ENCODE results near the gene ARSJ.

ARSJ gene

GRCh38 chr4:113869743-113870375, 109.6 kb downstream of the ARSJ start:
- Histone ChIP-seq H3K4me1 (ENCODE audit: insufficient read depth, low read length) (peaks cover 9% of the 10 kb centered on the region; the same call in 1 of the 2 replicates), H3K36me3 (ENCODE audit: insufficient read depth, low read length) (no peaks in the 10 kb centered on the region), H3K27me3 (ENCODE audit: insufficient read depth, low read length) (no peaks in the 10 kb centered on the region), H3K9ac (ENCODE audit: low read depth, low read length) (no peak overlapping the region), H3K4me3 (ENCODE audit: low read length) (no peak overlapping the region), H3K9me3 (ENCODE audit: insufficient read depth, low read depth, low read length) (no peaks in the 10 kb centered on the region), H3K27ac (ENCODE audit: low read depth, low read length) (no peak overlapping the region)
- 95% methylated on average over 3 of the region's 4 CpGs for WGBS

- H3K4me1 ChIP-seq (ENCODE audit: insufficient read depth, low read length), result peaks cover 5% of the 10 kb centered on the region; the same call in 1 of the 2 replicates
- H3K36me3 ChIP-seq (ENCODE audit: insufficient read depth, low read length), result no peaks in the 10 kb centered on the region
- no peak overlapping the region for H3K4me3 ChIP-seq (ENCODE audit: low read length)
- no peak overlapping the region for H3K9ac ChIP-seq (ENCODE audit: low read depth, low read length)
- H3K27ac ChIP-seq (ENCODE audit: low read depth, low read length), result no peak overlapping the region
- no peaks in the 10 kb centered on the region for H3K27me3 ChIP-seq (ENCODE audit: insufficient read depth, low read length)
- WGBS, result 95% methylated on average over 2 of the region's 2 CpGs
- H3K9me3 ChIP-seq (ENCODE audit: insufficient read depth, low read depth, low read length), result no peaks in the 10 kb centered on the region
Observed at GRCh38 chr4:113866611-113867010, 112.8 kb downstream of the ARSJ start.

- no peak overlapping the region for H3K27ac ChIP-seq (ENCODE audit: low read depth, low read length)
- no peaks in the 10 kb centered on the region for H3K27me3 ChIP-seq (ENCODE audit: insufficient read depth, low read length)
- 100% methylated on average over 1 of the region's 1 CpG for WGBS
- H3K4me3 ChIP-seq (ENCODE audit: low read length), result no peak overlapping the region
- H3K9ac ChIP-seq (ENCODE audit: low read depth, low read length), result no peak overlapping the region
- H3K4me1 ChIP-seq (ENCODE audit: insufficient read depth, low read length), result no peaks in the 10 kb centered on the region
- H3K36me3 ChIP-seq (ENCODE audit: insufficient read depth, low read length), result no peaks in the 10 kb centered on the region
- H3K9me3 ChIP-seq (ENCODE audit: insufficient read depth, low read depth, low read length), result no peaks in the 10 kb centered on the region
Observed at GRCh38 chr4:113858924-113859323, 120.5 kb downstream of the ARSJ start.

GRCh38 chr4:113851816-113852215, 127.6 kb downstream of the ARSJ start:
- H3K36me3 ChIP-seq (ENCODE audit: insufficient read depth, low read length), result no peaks in the 10 kb centered on the region
- peaks cover 10% of the 10 kb centered on the region for H3K9me3 ChIP-seq (ENCODE audit: insufficient read depth, low read depth, low read length)
- no peaks in the 10 kb centered on the region for H3K27me3 ChIP-seq (ENCODE audit: insufficient read depth, low read length)
- no peak overlapping the region for H3K4me3 ChIP-seq (ENCODE audit: low read length)
- 97% methylated on average over 4 of the region's 5 CpGs for WGBS
- no peak overlapping the region for H3K9ac ChIP-seq (ENCODE audit: low read depth, low read length)
- no peak overlapping the region for H3K27ac ChIP-seq (ENCODE audit: low read depth, low read length)
- no peaks in the 10 kb centered on the region for H3K4me1 ChIP-seq (ENCODE audit: insufficient read depth, low read length)

Data from HUES64 (cell line).